Endothelial cell (in vitro differentiated cells): ENCODE data around the gene EML2. TPM values are rescaled to one million over a fixed set of nuclear protein-coding genes. Genes with fewer than 3 reads are reported as not detected.
A peak's percentile ranks its signal among the peaks of the same experiment; 100 is the strongest.

ENCODE experiments used
- DNase-seq: peaks from one replicate; pipeline ENCODE4 v3.0.0; 2021; ENCODE audit warnings: low spot score
- H3K27ac Mint-ChIP-seq: one replicate; pipeline ENCODE4 v1.8.0; 2021; ENCODE audit warnings: mixed read lengths, inconsistent platforms; ENCODE audit not compliant: unreplicated experiment
- H3K27me3 Mint-ChIP-seq: one replicate; pipeline ENCODE4 v1.8.0; 2021; ENCODE audit warnings: mild to moderate bottlenecking, moderate library complexity, mixed read lengths, inconsistent platforms; ENCODE audit not compliant: unreplicated experiment
- H3K36me3 Mint-ChIP-seq: one replicate; pipeline ENCODE4 v1.8.0; 2021; ENCODE audit warnings: mild to moderate bottlenecking, low read depth, mixed read lengths, inconsistent platforms; ENCODE audit not compliant: unreplicated experiment
- H3K4me1 Mint-ChIP-seq: one replicate; pipeline ENCODE4 v1.8.0; 2021; ENCODE audit warnings: mild to moderate bottlenecking, mixed read lengths, inconsistent platforms; ENCODE audit not compliant: unreplicated experiment
- H3K4me3 Mint-ChIP-seq: one replicate; pipeline ENCODE4 v1.8.0; 2021; ENCODE audit warnings: mild to moderate bottlenecking, mixed read lengths, inconsistent platforms; ENCODE audit not compliant: unreplicated experiment
- H3K9me3 Mint-ChIP-seq: one replicate; pipeline ENCODE4 v1.8.0; 2021; ENCODE audit warnings: mixed read lengths, inconsistent platforms; ENCODE audit not compliant: unreplicated experiment
- total RNA-seq: library from RNA; stranded (reverse); fragmentation: NEBNext Ultra II Directional; extraction: Animal tissue kit (Norgen Biotek cat#: 25700); gene quantifications from one replicate; pipeline ENCODE4 v1.2.1, GENCODE V29; 2021; ENCODE audit not compliant: unreplicated experiment
- TF ChIP-seq, protein P1 (sequence below): fragments of 200-600 bp; sonication (generic); IDR thresholded peaks from one replicate; pipeline ENCODE4 v1.5.0; 2021; ENCODE audit warnings: antibody characterized with exemption; ENCODE audit not compliant: unreplicated experiment

EML2 gene
- total RNA-seq, 1 donor from 2014 or later = 20.3 TPM

DNA sequence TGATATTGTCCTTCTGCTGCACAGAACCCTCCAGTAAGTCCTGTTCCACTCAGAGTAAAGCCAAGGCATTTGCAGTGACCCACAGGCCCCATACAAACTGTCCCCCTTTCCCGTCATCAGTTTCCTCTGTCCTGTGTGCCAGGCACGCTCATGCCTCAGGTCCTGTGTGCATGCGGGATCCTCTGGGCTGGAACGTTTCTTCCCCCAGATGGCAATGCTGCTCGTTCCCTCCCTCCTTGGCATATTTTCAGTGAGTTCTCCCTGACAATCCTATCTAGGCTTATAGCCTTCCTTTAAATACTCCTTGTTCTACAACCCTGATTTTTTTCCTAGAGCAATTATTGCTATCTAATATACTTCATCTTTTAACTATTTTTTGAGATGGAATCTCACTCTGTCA, 60.3 kb downstream of the EML2 start:
- Mint-ChIP-seq H3K27ac (no peak overlapping the region), H3K9me3 (no peaks in the 10 kb centered on the region), H3K27me3 (peaks cover 1% of the 10 kb centered on the region), H3K36me3 (peaks cover 7% of the 10 kb centered on the region), H3K4me1 (peaks cover 11% of the 10 kb centered on the region), H3K4me3 (no peak overlapping the region)
- no peak for DNase-seq
- TF ChIP-seq, protein P1, sequence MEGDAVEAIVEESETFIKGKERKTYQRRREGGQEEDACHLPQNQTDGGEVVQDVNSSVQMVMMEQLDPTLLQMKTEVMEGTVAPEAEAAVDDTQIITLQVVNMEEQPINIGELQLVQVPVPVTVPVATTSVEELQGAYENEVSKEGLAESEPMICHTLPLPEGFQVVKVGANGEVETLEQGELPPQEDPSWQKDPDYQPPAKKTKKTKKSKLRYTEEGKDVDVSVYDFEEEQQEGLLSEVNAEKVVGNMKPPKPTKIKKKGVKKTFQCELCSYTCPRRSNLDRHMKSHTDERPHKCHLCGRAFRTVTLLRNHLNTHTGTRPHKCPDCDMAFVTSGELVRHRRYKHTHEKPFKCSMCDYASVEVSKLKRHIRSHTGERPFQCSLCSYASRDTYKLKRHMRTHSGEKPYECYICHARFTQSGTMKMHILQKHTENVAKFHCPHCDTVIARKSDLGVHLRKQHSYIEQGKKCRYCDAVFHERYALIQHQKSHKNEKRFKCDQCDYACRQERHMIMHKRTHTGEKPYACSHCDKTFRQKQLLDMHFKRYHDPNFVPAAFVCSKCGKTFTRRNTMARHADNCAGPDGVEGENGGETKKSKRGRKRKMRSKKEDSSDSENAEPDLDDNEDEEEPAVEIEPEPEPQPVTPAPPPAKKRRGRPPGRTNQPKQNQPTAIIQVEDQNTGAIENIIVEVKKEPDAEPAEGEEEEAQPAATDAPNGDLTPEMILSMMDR = no peak

DNA sequence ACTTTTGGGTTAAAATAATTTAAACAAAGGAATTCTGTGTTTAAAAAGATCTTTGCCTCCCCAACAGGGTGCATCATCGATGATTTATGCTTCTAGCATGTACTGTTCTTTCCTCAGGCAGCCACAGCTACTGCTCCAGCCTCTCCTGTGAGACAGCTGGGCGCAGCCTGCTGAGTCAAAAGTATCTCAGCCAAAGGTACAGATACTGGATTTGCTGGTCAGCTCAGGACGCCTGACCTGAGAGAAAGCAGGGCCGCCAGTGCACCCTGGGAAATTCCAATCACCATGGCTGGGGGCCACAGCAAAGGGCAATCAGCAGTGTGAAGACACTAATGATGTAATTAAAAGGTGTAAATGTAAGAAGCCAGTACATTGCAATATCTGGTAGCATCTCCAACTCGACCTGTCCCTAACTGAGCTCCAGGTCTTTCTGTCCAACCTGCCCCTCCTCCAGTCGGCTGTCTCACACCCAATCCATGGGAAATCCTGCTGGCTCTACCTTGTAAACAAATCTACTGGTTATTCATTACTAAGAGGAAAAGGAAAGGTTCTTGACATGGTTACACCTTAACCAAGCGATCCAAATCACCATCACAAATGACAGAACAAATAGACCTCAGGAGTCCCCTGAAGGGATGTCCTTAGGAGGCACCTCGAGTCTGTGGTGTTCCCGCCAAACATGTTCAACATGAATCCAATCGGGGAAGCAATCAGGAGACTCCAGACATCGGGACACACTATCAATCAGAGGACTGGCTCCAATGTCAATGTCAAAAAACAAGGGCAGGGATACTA, 61.9 kb downstream of the EML2 start:
- Mint-ChIP-seq H3K9me3 (no peaks in the 10 kb centered on the region), H3K27ac (peak overlapping the region; percentile 8), H3K4me1 (peaks cover 5% of the 10 kb centered on the region), H3K36me3 (peaks cover 4% of the 10 kb centered on the region), H3K27me3 (peaks cover 1% of the 10 kb centered on the region), H3K4me3 (no peak overlapping the region)
- TF ChIP-seq, protein P1 = no peak
- DNase-seq = no peak

DNA sequence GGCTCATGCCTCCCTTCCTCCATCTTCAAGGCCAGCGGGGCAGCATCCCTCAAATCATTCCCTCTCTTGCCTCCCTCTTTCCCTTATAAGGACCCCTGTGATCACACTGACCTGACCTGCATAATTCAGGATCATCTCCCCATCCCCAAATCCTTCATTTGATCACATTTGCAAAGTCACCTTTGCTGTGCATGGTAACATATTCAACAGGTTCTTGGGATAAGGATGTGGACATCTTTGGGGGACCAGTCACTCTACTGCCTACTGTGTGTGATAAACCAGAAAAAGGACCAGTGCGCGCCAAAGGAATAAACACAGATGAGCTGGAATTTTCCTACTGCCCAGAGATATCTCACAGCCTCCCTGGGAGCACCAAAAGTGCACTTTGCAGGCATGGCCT, 62.5 kb downstream of the EML2 start:
- no peak overlapping the region for H3K27ac Mint-ChIP-seq
- H3K4me1 Mint-ChIP-seq = peaks cover 4% of the 10 kb centered on the region
- no peaks in the 10 kb centered on the region for H3K9me3 Mint-ChIP-seq
- no peak for DNase-seq
- H3K36me3 Mint-ChIP-seq = peaks cover 3% of the 10 kb centered on the region
- peaks cover 1% of the 10 kb centered on the region for H3K27me3 Mint-ChIP-seq
- TF ChIP-seq, protein P1 = no peak
- no peak overlapping the region for H3K4me3 Mint-ChIP-seq

DNA sequence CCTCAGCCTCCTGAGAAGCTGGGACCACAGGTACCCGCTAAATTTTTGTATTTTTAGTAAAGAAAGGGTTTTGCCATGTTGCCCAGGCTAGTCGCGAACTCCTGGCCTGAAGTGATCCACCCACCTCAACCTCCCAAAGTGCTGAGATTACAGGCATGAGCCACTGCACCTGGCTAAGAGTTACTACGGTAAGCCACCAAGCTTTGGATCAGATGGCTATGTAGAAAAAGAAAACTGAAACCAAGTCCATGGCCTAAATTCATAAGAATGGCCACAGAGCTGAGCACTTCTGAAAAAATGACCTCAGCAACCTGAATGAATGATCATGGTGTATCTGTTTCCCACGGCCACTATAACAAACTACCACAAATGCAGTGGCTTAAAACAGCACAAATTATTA, 64.0 kb downstream of the EML2 start:
- no peak overlapping the region for H3K4me3 Mint-ChIP-seq
- peaks cover 4% of the 10 kb centered on the region for H3K4me1 Mint-ChIP-seq
- DNase-seq = no peak
- no peaks in the 10 kb centered on the region for H3K36me3 Mint-ChIP-seq
- H3K27ac Mint-ChIP-seq = no peak overlapping the region
- TF ChIP-seq, protein P1 = no peak
- peaks cover 1% of the 10 kb centered on the region for H3K27me3 Mint-ChIP-seq
- H3K9me3 Mint-ChIP-seq = no peaks in the 10 kb centered on the region

DNA sequence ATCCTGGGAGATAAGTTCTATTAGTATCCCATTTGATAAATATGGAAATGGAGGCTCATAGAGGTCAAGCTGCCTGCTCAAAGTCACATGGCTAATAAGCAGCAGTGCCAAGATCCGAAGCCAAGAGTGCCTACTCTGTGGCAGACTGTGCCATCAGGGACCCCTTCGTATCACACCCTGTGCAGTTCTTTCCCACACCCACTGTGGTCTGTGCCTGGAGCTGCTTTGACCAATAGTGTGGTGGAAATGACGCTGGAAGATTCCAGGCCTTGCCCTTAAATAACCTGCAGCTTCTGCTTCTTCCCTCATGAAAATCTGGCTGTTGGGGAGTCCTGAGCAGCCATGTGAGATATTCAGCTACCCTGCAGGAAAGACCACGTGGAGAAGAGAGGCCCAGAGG, 64.7 kb downstream of the EML2 start:
- TF ChIP-seq, protein P1 = no peak
- Mint-ChIP-seq H3K4me3 (no peak overlapping the region), H3K36me3 (peaks cover 3% of the 10 kb centered on the region), H3K9me3 (no peaks in the 10 kb centered on the region), H3K27ac (no peak overlapping the region), H3K27me3 (peaks cover 1% of the 10 kb centered on the region), H3K4me1 (peaks cover 6% of the 10 kb centered on the region)
- DNase-seq = no peak
